Activated naive CD4-positive, alpha-beta T cell treated with Interleukin-2 at 50 U/mL for 16 hours (primary cell): ENCODE results near the gene ST7.

ENCODE experiments used
- DNase-seq: peaks from one replicate; pipeline ENCODE4 v3.0.0-alpha.2; 2020

Gene ST7

DNA sequence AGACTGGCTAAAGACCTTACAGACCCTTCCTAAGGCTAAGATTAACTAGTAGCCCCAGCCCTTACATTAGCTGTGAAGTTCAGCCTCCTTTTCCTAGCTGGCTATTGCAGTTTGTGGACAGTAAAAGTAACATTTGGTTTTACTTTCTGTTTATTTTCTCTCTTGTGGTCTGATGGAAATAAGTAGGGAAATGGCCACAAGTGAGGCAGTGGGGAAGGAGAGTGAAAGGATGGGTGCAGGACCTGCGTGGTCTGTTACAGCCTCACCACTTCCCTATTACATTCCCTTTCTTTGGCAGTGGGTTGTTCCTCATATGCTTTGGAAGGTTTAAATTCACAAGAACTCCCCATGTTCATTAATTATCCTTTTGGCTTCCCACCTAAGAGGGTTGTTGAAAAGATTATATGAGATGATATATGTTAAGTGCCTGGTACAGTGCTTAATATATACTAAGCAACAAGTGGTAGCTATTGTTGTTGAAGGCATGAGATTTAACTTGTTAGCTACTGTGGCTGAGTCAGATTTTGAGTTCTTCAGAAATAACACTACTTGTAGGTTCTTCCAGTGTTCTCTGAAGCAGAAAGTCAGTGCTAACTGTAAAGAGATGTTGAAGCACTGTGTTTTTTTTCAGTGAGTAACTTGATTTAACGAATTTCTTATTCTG, 181.7 kb downstream of the ST7 start:
- no peak for DNase-seq

DNA sequence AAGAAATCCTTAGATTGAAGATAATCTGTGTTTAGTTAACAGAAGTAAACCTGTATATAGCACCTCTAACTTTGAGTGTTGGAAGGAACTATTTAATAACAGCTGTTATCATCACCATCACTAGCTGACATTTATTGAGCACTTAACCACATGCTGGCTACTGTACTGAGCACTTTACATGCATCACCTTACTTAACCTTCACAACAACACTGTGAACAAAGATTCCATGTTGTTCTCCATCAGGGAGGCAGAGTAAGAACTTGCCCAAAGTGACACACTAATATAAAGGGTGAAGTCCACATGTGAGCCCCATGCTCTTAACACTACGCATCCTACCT, 182.2 kb downstream of the ST7 start:
- DNase-seq = no peak

DNA sequence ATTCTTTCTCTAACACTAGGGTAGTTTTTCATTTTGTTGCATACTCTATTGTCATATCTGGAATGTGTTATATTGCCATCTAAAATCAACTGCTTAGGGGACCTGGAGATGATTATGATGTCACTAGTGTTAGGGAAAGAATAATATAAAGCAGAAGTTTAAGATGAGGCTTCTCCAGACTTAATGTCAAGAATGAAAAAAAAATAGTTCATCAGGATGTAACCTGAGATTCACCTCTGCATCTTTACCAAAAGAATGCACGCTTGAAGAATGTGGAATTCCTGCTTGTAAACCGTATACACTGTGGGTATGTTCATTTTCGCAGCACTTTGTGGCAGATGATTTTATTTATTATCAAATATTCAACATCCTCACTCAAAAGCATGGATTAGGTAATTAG, 184.6 kb downstream of the ST7 start:
- no peak for DNase-seq

GRCh38 chr7:117138495-117138894, 185.2 kb downstream of the ST7 start:
- DNase-seq = no peak

GRCh38 chr7:117138981-117139380, 185.7 kb downstream of the ST7 start:
- no peak for DNase-seq

- no peak for DNase-seq
Observed at GRCh38 chr7:117139397-117139984, 186.2 kb downstream of the ST7 start.

- no peak for DNase-seq
Observed at GRCh38 chr7:117140921-117141320, 187.6 kb downstream of the ST7 start.

DNA sequence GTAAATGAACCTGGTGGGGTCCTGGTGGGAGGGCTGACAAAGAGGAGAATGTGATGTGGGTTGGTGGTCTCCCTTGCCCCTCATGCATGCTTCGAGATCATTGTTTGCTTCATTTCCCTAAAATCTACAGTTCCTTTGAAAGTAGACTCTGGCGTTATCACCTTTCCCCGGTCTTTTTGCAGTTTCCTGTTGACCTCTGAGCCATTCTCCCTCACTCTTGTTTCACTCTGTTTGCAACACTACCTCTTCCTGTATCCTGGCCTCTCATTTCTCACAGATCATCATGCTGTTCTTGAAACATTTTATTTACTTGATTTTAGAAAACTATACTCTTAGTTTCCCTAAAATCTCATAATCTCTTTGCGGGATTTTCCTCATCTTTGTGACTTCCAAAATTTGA, 189.8 kb downstream of the ST7 start:
- DNase-seq = no peak

DNA sequence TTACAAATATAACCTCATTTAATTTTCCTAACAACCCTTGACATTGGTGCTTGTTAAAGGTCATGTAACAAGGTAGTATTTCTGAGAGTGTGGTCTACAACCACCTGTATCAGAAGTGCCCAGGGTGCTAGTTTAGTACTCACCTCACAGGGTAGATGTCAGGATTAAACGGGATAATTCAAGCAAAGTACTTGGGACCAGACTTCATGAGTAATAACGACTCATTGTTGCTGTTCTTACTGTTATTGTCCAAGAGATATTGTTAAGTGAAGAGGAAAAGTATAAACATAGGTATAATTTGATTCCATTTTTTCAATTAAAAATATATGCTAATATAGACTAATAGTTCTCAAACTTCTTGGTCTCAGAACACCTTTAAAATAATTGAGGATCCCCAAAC, 190.3 kb downstream of the ST7 start:
- DNase-seq = no peak

DNA sequence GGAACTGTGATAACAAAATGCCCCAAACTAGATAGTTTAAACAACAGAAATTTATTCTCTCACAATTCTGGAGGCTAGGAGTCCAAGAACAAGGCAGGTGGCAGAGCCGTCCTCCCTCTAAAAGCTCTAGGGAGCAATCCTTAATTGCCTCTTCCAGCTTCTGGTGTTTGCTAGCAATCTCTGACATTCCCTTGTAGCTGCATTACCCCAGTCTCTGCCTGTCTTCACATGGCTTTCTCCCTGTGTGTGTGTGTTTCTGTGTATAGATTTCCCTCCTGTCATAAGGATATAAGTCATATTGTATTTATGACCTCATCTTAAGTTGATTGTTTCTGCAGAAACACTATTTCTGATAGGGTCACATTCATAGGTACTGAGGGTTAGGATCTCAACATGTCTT, 192.0 kb downstream of the ST7 start:
- DNase-seq = no peak

GRCh38 chr7:117146059-117146458, 192.8 kb downstream of the ST7 start:
- DNase-seq = no peak

GRCh38 chr7:117146511-117146910, 193.2 kb downstream of the ST7 start:
- no peak for DNase-seq

DNA sequence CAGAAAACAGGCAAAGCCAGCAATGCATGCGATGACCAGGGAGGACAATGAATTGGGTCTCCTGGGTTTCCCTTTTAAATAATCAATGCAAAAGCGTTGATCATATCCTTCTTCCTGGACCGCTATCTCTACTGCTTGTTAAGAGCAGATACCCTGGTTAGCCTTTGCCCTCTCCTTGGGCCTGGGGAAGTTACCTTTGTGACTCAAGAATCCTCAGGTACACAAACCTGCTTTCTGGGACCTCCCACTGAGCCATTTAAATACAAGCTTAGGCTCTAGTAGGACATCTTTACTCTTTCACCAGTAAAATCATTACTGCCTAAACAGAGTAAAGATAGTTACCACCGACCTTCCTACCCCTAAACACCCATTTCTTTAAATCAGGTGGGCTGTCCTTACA, 195.7 kb downstream of the ST7 start:
- no peak for DNase-seq

- DNase-seq = no peak
Observed at GRCh38 chr7:117149692-117150091, 196.4 kb downstream of the ST7 start.

DNA sequence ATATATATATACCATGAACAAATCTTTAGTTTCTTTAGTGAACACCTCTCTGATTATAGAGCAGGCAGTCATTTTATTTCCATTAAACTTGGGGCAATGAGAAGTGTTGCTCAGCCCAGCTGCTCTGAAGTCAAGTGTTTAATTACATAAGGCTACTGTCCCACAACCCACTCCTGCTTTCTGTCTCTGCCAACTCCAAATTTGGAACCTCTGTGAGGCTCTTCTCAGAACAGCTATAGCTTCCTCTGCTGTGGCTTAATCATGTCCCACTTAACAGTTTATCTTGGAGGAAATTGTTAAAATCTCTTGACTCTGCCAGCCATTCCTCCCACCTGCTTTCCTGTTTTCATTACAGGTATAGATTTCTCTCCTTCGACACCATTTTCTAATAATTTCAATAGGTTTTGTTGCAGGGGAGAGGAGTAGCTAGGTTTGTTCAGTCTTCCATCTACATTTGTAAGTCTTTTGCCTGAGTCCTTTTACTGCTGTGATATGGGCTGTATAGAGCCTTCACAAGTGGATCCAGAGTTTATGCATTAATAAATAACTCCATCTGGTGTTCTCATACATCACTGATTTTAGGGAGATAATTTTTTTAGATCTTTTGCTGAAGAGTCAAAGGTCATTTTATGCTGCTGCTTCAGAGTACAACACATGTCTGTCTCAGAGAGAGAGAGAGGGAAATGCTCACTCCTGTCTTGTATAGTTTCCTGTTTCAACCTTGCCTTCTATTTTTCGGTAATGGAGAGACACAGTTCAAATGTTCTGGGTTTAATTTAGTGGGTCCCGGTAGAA, 199.1 kb downstream of the ST7 start:
- no peak for DNase-seq

- no peak for DNase-seq
Observed at GRCh38 chr7:117153016-117153545, 199.8 kb downstream of the ST7 start.

DNA sequence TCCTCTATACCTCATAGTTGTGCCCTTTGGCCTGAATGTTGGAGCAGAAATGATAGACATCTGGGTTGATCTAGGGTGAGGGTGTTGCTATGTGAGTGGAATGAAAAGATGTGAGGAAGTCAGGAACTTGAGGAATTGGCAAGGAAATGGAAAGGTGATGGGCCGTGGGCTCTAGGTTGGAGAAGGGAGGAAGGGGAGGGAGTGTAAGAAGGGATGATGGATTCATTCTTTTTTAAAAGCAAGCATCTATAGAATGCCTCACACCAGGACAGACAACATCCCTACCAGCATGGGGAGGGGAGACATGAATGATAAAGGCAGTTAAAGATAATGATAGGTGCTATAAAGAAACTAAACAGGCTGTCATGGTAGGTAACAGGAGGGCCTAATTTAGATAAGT, 201.4 kb downstream of the ST7 start:
- no peak for DNase-seq

DNA sequence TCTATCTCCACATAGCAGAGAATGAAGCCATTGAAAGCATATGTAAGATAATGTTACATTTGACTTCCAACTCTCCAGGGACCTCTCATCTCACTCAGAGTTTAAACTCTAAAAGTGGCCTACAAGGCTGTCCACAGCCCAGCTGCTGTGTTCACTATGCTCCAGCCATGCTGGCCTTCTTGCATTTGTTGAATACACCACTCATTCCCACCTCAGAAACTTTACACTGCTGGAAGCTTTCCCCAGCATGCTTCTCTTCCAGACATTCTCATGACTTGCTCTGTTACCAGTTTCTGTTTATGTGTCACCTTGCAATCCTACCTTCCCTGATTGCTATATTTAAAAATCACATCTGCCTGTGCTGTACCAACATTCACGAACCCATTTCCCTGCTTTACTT, 202.4 kb downstream of the ST7 start:
- no peak for DNase-seq

- no peak for DNase-seq
Observed at GRCh38 chr7:117157241-117158209, 204.2 kb downstream of the ST7 start.

GRCh38 chr7:117158941-117159697, 205.8 kb downstream of the ST7 start:
- no peak for DNase-seq

DNA sequence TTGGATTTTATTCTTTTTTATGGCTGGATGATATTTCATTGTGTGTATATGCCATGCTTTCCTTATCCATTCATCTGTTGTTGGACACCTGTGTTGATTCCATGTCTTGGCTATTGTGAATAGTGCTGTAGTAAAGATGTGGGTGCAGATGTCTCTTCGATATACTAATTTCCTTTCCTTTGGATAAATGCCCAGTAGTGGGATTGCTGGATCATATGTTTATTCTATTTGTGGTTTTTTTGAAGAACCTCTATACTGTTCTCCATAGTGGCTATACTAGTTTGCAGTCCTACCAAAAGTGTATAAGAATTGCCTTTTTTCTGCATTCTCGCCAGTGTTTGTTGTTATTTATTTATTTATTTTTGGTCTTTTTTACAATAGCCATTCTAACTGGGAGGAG, 209.8 kb downstream of the ST7 start:
- no peak for DNase-seq

GRCh38 chr7:117164620-117165019, 211.3 kb downstream of the ST7 start:
- DNase-seq = no peak
